Nucleus accumbens (tissue), 56 donors: ENCODE data around the gene RBMS3.
"Not testable (repeated sequence)": the region's sequence is repeated elsewhere in the genome, so short reads cannot be mapped to it uniquely, and the experiment has no call there.

Experiments used
- DNase-seq, 56 donors: peaks; one replicate each; lab custom pipeline; 2025; lab: John Stamatoyannopoulos, UW

The RBMS3 gene

DNA sequence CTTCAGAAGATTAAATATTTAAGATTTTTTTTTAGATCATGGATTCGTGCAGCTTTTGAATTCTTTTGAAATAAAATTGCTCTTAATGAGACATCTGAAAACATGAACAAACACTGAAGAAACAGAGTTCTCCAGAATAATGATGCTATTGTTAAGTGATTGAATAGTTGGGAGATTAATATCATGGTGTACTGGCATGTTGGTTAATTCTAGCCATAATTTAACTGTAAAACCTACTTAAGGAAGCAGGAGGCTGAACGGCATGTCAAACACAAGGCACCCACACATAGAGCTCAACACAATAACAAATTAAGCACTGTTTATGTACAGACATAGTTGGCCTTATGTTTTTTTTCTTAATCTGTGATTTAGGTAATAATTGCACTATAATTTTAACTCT lies 185.6 kb downstream of the RBMS3 start:
- DNase-seq = no peak

GRCh38 chr3:29468187-29468586 lies 187.3 kb downstream of the RBMS3 start:
- DNase-seq = no peak

DNA sequence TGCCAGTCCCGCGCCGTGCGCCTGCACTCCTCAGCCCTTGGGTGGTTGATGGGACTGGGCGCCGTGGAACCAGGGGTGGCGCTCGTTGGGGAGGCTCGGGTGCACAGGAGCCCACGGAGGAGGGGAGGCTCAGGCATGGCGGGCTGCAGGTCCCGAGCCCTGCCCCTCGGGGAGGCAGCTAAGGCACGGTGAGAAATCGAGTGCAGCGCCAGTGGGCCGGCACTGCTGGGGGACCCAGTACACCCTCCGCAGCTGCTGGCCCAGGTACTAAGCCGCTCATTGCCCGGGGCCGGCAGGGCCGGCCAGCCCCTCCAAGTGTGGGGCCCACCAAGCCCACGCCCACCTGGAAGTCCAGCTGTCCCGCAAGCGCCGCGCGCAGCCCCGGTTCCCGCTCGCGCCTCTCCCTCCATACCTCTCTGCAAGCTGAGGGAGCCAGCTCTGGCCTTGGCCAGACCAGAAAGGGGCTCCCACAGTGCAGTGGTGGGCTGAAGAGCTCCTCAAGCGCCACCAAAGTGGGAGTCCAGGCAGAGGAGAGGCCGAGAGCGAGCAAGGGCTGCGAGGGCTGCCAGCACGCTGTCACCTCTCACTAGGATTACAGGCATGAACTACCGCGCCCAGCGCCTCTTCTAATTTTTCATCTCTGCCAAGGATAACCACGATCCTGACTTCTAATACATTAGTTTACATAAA lies 192.8 kb downstream of the RBMS3 start:
- not testable (repeated sequence) for DNase-seq

GRCh38 chr3:29475305-29475840 lies 194.5 kb downstream of the RBMS3 start:
- DNase-seq = no peak

DNA sequence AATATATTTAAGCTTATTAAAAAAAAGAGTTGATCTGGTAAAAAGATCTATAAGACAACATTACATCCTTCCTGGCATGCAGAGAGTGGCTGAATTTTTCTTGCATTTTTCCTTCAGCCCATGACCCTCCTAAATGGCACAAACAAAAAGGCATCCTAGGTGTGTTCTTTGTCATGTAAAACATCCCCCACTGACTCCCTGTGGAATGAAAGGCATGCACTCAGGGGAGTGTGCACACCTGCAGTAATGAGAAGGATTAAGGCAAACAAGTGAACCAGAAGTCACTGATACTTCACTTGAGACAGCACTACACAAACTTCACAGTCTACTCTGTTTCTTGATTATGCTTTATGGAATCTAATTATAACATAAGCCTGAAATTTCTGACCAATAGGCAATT lies 195.0 kb downstream of the RBMS3 start:
- no peak for DNase-seq

GRCh38 chr3:29478611-29479010 lies 197.7 kb downstream of the RBMS3 start:
- DNase-seq = no peak

GRCh38 chr3:29481249-29481648 lies 200.4 kb downstream of the RBMS3 start:
- no peak for DNase-seq

GRCh38 chr3:29481969-29482767 lies 201.3 kb downstream of the RBMS3 start:
- no peak for DNase-seq

- no peak for DNase-seq
Measured at GRCh38 chr3:29484633-29485032, 203.8 kb downstream of the RBMS3 start.

DNA sequence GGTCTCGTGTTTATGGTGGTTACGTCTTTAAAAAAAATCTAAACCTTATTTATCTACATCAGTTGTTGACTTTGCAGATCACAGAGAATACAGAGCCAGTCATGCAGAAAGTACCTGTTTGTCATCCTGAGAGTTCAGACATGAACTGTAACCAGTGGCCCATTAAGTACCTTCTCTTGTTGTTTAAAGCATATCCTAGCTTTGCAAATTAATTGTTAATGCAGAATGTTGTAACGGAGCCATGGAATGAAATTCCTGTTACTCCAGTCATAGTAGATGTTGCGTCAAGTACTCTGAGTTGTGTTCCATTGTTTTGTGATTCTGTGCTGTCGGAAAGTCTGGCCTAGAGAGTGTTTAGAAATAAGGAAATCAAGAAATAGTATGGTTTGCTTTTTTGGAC lies 205.2 kb downstream of the RBMS3 start:
- DNase-seq = no peak

- DNase-seq = no peak
Measured at GRCh38 chr3:29486917-29487316, 206.0 kb downstream of the RBMS3 start.

DNA sequence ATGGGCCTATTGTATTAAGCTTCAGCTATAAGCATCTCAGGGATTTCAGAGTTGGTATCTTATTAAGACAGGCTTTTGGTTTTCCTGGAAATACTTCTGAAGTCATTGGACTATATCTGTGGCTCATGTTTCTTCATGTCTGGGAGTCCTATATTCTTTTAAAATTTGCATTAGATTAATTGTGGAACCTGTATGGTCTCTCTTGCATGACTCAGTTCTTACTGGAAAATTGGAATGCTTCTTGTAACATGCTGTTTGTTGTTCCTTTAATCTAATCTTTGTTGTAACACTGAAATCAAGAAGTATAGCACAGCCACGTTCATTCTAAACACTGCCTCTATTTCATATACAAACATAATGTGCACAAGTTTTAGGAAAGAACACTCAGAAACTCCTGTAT lies 208.1 kb downstream of the RBMS3 start:
- no peak for DNase-seq

DNA sequence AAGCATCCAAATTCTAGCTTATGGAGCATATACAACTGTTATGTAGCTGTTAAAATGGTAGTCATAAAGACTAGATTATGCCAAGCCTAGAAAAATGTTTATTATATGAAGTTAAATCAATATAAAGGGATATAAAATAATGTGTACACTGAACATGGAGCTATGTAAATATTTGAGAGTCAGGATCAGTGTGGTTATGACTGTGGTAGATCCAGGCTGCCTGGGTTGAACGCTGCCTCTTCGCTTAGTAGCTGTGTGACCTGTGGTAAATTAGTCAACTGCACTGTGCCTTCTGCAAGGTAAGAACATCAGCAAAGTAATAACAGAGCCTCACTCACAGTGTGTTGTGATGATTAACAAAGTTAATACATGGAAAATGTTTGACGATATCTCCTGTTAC lies 212.2 kb downstream of the RBMS3 start:
- no peak for DNase-seq

- DNase-seq = no peak
Measured at GRCh38 chr3:29494305-29495036, 213.6 kb downstream of the RBMS3 start.

DNA sequence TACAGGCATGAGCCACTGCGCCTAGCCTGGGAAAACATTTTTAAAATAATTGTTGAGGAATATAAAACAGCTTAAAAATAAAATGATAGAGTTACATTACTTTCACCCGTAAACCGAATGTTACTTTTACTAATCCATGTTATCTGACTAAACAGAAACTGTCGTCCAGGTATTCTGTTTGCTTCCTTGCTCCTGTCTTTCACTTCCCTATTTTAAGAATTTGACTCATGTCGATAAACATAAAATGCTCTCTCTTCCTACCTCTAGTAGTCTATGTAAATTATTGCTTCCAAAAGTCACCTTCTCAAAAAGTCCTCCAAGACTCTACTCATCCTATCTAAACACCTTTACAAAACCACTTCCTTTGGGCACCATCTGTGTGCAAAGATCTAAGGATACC lies 216.4 kb downstream of the RBMS3 start:
- no peak for DNase-seq

DNA sequence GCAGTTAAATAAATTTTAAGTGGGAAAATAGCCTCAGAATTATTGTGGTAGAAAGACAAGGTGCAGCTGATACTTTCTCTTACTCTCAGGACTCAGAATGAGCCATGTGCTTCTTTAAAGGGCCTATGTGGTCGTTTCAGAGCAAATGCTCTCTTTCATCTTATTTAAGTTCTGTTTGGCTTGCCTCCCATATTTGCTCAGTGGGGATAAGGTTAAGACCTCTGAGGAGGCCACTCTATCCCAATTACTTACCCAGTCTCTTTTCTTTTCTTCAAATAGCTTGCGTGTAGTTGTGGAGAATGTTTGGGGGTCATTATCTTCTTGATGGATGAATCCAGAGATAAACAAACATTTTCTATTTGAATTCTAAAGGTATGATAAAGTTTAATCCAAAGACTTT lies 221.9 kb downstream of the RBMS3 start:
- no peak for DNase-seq

DNA sequence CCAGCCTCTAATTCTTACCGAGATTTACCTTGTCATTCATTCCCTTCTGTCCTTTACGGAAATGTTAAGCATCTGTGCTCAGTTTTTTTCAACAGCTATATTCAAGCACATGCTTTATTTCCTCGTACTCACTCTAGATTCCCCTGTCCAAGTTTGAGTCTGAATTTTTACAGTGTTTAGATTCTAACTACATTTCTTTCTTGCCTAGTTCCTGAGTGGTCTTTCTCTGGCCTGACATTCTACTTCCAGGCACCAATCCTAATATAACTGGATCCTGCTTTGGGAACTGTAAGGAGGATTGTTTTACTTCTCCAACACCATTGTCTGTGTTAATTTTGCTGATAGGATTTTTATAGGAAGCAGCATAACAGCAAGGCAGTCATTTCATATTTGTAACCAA lies 222.4 kb downstream of the RBMS3 start:
- DNase-seq = no peak

- no peak for DNase-seq
Measured at GRCh38 chr3:29503958-29504357, 223.1 kb downstream of the RBMS3 start.

DNA sequence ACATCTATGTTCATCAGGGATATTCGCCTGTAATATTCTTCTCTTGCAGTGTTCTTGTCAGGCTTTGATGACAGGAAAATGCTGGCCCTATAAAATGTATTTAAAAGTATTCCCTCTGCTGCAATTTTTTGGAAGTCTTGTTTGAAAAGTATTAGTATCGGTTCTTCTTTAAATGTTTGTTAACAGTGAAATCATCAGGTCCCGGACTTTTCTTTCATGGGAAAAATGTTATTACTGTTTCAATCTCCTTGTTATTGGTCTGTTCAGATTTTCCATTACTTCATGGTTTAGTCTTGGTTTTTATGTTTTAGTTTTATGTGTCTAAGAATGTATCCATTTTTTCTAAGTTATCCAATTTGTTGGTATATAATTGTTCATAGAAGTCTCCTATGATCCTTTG lies 225.6 kb downstream of the RBMS3 start:
- no peak for DNase-seq

GRCh38 chr3:29511701-29512100 lies 230.8 kb downstream of the RBMS3 start:
- DNase-seq = no peak

DNA sequence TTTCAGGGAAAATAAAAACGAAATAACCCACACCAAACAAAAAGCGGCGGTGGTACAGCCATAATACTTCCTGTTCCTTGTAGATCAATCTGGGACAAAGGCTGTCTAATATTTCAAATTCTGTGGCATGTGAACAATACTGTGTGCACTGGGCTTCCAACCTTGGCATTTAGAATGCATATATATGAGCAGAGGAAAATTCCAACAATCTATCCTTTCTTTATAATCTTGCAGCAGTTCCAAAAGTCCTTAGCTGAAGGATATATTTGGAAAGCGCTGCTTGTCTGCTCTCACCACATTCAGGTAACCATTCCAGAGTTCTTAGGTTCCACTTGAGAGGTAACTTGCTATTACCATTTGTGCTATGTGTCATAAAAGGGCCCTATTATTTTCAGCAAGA lies 231.8 kb downstream of the RBMS3 start:
- no peak for DNase-seq
